ENCODE measurements around the gene ARHGEF10L. TPM values are rescaled to one million over a fixed set of nuclear protein-coding genes. Genes with fewer than 3 reads are reported as not detected.

The ARHGEF10L gene
- total RNA-seq, 2 donors from 2014 or later: 26.0 to 39.7 TPM

DNA sequence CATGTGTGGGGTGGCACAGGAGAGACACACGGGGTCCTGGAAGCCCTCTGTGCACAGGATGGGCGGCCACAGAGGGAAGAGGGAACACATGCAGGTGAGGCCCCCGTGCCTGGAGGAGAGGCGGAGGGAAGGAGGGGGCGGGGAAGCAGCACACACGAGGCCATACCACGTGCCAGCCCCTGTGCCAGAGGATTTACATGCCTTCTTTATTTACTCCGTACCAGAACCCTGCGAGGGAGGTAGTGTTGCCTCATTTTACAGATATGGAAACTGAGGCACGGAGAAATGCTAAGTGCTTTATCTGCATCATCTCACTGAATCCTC, 56.1 kb downstream of the ARHGEF10L start:
- Histone ChIP-seq H3K4me3 (no peak overlapping the region), H3K27ac (no peak overlapping the region), H3K36me3 (no peaks in the 10 kb centered on the region), H3K9me3 (no peaks in the 10 kb centered on the region), H3K27me3 (replicated peaks; ENCODE audit: insufficient read depth) (no peaks in the 10 kb centered on the region), H3K4me1 (replicated peaks) (no peaks in the 10 kb centered on the region)
- DNase-seq (ENCODE audit: low spot score): no peak
- TF ChIP-seq POLR2A (IDR thresholded peaks at IDR 0.05) (no peak), POLR2AphosphoS5 (IDR thresholded peaks at IDR 0.05) (no peak)
- TF ChIP-seq, protein P1, sequence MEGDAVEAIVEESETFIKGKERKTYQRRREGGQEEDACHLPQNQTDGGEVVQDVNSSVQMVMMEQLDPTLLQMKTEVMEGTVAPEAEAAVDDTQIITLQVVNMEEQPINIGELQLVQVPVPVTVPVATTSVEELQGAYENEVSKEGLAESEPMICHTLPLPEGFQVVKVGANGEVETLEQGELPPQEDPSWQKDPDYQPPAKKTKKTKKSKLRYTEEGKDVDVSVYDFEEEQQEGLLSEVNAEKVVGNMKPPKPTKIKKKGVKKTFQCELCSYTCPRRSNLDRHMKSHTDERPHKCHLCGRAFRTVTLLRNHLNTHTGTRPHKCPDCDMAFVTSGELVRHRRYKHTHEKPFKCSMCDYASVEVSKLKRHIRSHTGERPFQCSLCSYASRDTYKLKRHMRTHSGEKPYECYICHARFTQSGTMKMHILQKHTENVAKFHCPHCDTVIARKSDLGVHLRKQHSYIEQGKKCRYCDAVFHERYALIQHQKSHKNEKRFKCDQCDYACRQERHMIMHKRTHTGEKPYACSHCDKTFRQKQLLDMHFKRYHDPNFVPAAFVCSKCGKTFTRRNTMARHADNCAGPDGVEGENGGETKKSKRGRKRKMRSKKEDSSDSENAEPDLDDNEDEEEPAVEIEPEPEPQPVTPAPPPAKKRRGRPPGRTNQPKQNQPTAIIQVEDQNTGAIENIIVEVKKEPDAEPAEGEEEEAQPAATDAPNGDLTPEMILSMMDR (IDR thresholded peaks at IDR 0.05): no peak
- intact Hi-C loops (cut with DNase I): no loop called here
- WGBS: 80% methylated on average over 10 of the region's 10 CpGs

DNA sequence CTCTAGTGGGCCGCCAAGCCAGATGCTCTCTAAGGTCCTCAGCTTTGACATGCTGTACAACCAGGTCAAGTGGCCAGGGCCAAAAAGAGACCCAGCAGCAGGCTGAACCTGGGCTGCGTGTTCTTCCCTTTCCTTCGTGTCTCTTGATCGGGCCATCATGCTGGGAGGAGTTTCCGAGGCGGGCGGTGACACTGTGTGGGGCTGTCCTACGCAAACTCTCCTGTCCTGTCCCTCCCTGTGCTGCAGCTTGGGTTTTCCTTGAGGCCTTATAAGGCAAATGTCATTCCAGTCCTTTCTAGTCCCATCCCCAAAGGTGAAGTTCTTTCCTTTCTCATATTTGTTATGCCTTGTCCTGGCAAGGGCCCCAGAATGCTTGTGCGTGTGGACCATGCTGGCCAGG, 56.7 kb downstream of the ARHGEF10L start:
- no peak for TF ChIP-seq POLR2AphosphoS5 (IDR thresholded peaks at IDR 0.05)
- TF ChIP-seq, protein P1 (IDR thresholded peaks at IDR 0.05): no peak
- TF ChIP-seq POLR2A (IDR thresholded peaks at IDR 0.05): no peak
- DNase-seq (ENCODE audit: low spot score): no peak
- Histone ChIP-seq H3K9me3 (no peaks in the 10 kb centered on the region), H3K27me3 (replicated peaks; ENCODE audit: insufficient read depth) (no peaks in the 10 kb centered on the region), H3K4me3 (no peak overlapping the region), H3K36me3 (no peaks in the 10 kb centered on the region), H3K4me1 (replicated peaks) (no peaks in the 10 kb centered on the region), H3K27ac (peak overlapping the region in 1 of 2 donors; percentile 9)
- 75% methylated on average over 9 of the region's 9 CpGs for WGBS
- intact Hi-C loops (cut with DNase I): no loop called here

DNA sequence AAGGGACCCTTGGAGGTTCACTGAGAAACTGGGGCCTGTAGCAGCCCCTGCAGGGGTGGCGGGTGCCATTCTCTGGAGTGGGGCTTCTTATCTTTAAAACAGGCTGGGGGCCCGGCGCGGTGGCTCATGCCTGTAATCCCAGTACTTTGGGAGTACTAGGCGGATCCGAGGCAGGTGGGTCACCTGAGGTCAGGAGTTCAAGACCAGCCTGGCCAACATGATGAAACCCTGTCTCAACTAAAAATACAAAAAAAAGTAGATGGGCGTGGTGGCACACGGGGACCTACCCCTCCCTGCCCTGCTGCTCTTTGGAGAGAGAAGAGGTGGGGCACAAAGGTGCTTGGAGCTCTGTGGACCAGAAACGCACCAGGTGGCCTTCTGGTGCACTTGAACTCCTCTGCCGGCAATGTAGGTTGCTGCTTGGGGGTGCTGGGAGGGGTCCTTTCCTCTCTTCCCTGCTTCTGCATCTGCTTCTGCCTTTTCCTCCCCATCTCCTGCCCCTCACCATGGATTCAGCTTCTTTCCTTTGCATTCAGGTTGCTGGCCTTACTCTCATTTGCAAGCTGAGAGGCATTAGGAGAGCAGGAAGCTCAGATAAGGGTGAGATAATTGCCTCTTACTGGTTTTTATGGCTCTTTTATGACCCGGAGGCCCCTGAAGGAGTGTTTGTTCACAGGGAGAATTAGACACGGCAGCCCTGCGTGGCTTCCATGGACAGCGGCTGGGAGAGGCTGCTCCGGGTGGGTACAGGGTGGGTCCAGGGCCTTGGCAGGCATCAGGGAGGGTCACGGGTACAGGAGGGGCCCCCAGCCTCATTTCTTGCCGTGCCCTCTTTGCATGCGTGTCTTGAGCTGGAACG, 57.4 kb downstream of the ARHGEF10L start:
- DNase-seq (ENCODE audit: low spot score): no peak
- no peaks in the 10 kb centered on the region for H3K36me3 ChIP-seq
- TF ChIP-seq, protein P1 (IDR thresholded peaks at IDR 0.05): no peak
- TF ChIP-seq POLR2A (IDR thresholded peaks at IDR 0.05): no peak
- no peak for TF ChIP-seq POLR2AphosphoS5 (IDR thresholded peaks at IDR 0.05)
- intact Hi-C loops (cut with DNase I): no loop called here
- H3K27me3 ChIP-seq (replicated peaks; ENCODE audit: insufficient read depth): no peaks in the 10 kb centered on the region
- no peaks in the 10 kb centered on the region for H3K4me1 ChIP-seq (replicated peaks)
- no peaks in the 10 kb centered on the region for H3K9me3 ChIP-seq
- peak overlapping the region in 1 of 2 donors; percentile 9 for H3K27ac ChIP-seq
- no peak overlapping the region for H3K4me3 ChIP-seq
- 59% methylated on average over 19 of the region's 19 CpGs for WGBS

DNA sequence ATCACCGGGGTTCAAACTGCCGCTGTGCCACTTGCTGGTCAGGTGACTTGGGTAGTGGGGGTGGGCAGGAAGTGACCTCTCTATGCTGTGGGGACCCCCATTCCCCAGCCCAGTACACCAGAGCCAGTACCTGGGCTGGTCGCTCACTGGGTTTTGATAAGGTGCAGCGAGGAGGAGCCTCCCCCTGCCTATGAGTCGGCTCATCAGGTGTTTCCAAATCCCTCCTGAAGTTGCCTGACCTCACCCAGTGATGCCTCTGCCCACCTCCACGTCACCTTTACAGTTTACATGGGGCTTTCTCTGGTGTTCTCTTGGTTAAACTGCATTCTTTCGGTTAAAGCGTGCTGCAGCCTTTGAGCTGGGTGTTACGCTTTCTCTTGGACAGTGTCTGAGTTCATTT, 58.2 kb downstream of the ARHGEF10L start:
- Histone ChIP-seq H3K4me1 (replicated peaks) (no peaks in the 10 kb centered on the region), H3K4me3 (no peak overlapping the region), H3K36me3 (no peaks in the 10 kb centered on the region), H3K27ac (peak overlapping the region in 1 of 2 donors; percentile 9), H3K9me3 (no peaks in the 10 kb centered on the region), H3K27me3 (replicated peaks; ENCODE audit: insufficient read depth) (no peaks in the 10 kb centered on the region)
- 88% methylated on average over 9 of the region's 9 CpGs for WGBS
- no peak for DNase-seq (ENCODE audit: low spot score)
- TF ChIP-seq, protein P1 (IDR thresholded peaks at IDR 0.05): no peak
- no peak for TF ChIP-seq POLR2A (IDR thresholded peaks at IDR 0.05)
- no peak for TF ChIP-seq POLR2AphosphoS5 (IDR thresholded peaks at IDR 0.05)
- intact Hi-C loops (cut with DNase I): no loop called here

DNA sequence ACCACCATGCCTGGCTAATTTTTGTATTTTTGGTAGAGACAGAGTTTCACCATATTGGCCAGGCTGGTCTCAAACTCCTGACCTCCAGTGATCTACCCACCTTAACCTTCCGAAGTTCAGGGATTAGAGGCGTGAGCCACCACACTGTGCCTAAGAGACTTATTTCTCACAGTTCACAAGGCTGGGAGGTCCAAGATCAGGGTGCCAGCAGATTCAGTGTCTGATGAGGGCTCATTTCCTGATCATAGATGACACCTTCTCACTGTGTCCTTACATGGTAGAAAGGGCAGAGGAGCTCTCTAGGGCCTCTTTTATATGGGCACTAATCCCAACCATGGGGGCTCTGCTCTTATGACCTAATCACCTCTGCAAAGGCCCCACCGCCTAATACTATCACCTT, 58.8 kb downstream of the ARHGEF10L start:
- no peaks in the 10 kb centered on the region for H3K9me3 ChIP-seq
- intact Hi-C loops (cut with DNase I): no loop called here
- H3K27me3 ChIP-seq (replicated peaks; ENCODE audit: insufficient read depth): no peaks in the 10 kb centered on the region
- H3K36me3 ChIP-seq: no peaks in the 10 kb centered on the region
- no peak overlapping the region for H3K27ac ChIP-seq
- H3K4me3 ChIP-seq: no peak overlapping the region
- DNase-seq (ENCODE audit: low spot score): no peak
- H3K4me1 ChIP-seq (replicated peaks): no peaks in the 10 kb centered on the region
- WGBS: 98% methylated on average over 3 of the region's 3 CpGs
- TF ChIP-seq POLR2A (IDR thresholded peaks at IDR 0.05) (no peak), POLR2AphosphoS5 (IDR thresholded peaks at IDR 0.05) (no peak)
- TF ChIP-seq, protein P1 (IDR thresholded peaks at IDR 0.05): no peak

Measured in prostate gland (tissue), 2 donors.